ENCODE results near the gene STXBP6.

DNA sequence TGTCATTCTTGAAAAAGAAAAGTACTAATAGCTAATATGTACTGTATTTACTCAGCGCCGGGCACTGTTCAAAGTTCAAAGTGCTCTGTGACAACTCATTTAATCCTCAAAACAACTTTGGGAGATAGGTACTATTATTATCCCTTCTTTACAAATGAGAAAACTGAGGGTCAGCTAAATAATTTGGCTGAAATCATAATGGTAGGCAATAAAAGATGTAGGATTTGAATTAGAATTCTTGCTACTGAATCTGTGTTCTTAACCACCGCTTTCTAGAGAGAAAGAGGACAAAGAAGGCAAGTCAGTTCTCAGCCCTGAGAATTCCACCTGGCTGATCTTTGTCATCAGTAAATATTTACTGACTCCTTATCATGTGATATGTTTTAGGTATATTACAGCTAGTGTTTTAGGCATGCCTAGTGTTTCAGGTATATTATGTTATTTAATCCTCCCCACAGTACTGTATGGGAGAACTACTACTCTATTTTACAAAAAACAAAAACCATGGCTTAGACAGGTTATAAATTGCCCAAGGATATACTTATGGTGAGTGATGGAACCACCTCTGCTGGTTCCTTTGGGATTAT lies 210.2 kb downstream of the STXBP6 start:
- TF ChIP-seq, protein P1, sequence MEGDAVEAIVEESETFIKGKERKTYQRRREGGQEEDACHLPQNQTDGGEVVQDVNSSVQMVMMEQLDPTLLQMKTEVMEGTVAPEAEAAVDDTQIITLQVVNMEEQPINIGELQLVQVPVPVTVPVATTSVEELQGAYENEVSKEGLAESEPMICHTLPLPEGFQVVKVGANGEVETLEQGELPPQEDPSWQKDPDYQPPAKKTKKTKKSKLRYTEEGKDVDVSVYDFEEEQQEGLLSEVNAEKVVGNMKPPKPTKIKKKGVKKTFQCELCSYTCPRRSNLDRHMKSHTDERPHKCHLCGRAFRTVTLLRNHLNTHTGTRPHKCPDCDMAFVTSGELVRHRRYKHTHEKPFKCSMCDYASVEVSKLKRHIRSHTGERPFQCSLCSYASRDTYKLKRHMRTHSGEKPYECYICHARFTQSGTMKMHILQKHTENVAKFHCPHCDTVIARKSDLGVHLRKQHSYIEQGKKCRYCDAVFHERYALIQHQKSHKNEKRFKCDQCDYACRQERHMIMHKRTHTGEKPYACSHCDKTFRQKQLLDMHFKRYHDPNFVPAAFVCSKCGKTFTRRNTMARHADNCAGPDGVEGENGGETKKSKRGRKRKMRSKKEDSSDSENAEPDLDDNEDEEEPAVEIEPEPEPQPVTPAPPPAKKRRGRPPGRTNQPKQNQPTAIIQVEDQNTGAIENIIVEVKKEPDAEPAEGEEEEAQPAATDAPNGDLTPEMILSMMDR (IDR thresholded peaks at IDR 0.05; ENCODE audit: insufficient read depth, low read length, poor library complexity, severe bottlenecking) = no peak
- no peak for TF ChIP-seq EZH2phosphoT487 (conservative IDR thresholded peaks at IDR 0.05; ENCODE audit: low read length)

All from SU-DHL-6 (cell line).